OCI-M2 (cell line): ENCODE measurements around the gene PRSS50.

Experiments used
- DNase-seq: peaks from one replicate; lab custom pipeline; 2025; ENCODE audit not compliant: unreplicated experiment; lab: John Stamatoyannopoulos, UW

Gene PRSS50

DNA sequence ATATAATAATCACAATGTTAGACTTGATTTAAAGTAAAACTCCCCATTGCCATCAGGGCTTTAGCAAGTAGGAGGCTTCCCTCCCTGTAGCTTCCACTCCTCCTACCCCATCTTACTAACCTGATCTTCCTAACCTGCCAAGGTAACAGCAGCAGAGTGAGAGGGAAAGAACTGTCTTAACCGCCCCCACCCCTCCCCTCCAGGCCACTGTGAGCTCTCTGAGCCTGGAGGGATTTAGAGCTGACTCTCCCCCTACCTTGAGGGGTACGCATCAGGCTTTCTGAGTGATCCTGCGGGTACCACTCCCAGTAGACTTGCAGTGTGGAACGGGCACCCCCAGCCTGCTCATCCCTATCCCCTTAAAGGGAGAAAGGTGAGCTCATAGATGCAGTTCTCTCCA lies 11.4 kb upstream of the PRSS50 start:
- no peak for DNase-seq

DNA sequence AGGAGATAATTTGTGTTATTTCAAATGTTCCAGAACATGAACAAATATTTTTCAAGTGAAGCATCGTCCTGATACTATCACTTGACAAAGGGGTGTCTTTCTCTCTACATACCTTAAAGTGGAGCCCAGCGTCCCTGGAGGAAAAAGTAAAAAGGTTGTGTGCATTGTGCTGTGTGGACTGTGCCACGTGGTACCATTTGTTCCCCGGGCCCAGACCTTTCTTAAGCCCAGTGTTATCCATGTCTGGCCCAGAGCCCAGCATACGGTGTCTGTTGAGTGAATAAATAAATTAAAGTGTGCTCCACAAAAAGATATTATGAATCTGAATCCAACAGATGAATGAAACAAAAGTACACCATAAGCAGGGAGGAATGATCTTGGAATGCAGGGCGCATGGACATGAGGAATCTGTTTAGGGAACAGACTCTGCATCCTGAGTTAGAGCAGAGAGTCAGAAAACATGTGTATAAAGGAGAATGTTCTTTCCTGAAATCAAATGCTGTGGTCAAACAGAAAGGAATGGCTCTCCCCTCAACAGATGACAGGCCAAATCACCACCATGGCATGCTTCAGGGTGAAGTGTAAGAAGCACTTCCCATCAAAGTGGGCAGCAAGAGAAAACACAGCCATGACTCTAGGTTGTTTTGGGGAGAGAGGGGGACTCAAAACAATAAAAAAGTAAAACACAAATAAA lies 8.1 kb upstream of the PRSS50 start:
- no peak for DNase-seq

DNA sequence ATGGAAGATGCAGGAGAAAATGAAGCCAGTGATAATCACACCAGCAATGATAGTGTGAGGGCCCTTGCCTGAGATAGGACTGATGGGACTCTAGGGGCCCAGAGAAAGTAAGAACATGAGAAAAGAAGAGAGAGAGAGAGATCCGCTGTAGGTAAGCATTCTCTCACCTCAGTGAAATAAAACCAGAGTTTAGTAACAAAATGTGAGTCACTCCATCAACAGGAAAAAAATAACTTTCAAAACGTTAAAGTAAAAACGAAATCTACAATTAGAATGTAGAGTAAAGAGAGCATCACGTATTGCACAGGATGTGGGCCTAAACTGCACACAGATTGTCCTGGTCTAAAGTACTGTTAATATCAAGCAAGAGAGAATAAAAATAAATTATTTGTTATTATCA lies 6.8 kb upstream of the PRSS50 start:
- DNase-seq = no peak

DNA sequence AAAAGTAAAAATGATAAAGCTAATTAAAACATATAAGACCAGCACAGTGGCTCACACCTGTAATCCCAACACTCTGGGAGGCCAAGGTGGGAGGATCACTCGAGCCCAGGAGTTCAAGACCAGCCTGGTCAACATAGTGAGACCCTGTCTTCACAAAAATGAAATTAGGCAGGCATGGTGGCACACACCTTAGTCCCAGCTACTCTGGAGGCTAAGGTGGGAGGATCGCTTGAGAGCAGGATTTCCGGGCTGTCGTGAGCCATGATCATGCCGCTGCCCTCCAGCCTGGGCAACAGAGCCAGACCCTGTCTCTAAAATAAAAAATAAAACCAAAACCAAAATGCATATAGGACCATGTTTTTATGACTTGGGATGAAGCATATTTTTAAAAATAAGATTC lies 4.8 kb upstream of the PRSS50 start:
- no peak for DNase-seq

DNA sequence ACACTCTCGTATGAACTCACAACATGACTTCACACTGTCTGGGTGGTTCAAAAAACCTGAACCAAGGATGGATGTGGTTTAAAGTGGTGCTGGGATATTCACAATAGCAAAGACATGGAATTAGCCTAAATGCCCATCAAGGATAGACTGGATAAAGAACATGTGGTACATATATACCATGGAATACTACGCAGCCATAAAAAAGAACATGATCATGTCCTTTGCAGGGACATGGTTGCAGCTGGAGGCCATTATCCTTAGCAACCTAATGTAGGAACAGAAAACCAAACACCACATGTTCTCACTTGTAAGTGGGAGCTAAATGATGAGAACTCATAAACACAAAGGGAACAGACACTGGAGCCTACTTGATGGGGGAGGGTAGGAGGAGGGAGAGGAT lies 3.3 kb upstream of the PRSS50 start:
- no peak for DNase-seq

DNA sequence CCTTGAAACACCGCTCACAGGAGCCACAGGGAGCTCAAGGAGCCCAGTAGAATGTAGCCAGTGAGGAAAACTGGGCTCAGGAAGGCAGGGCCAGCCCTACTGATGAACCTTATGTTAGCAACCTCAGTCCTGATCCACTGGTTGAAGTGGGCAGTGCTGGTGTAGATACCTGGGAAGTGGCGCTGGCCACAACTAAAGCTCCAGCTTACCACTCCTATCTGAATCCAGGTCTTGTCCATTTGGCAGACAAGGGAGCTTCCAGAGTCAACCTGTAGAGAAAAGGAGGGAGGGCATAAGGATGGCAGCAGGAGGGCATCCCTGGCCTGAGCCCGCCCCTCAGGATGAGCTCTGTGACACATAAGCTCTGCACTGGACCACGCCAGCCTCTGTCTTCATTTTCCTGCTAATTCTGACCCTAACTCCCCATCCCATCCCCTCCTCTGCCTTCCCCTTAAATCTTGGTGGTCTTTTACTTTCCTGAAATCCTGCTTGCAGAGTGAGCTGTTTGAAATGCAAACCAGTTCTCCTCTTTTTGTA lies 2.1 kb upstream of the PRSS50 start:
- no peak for DNase-seq

DNA sequence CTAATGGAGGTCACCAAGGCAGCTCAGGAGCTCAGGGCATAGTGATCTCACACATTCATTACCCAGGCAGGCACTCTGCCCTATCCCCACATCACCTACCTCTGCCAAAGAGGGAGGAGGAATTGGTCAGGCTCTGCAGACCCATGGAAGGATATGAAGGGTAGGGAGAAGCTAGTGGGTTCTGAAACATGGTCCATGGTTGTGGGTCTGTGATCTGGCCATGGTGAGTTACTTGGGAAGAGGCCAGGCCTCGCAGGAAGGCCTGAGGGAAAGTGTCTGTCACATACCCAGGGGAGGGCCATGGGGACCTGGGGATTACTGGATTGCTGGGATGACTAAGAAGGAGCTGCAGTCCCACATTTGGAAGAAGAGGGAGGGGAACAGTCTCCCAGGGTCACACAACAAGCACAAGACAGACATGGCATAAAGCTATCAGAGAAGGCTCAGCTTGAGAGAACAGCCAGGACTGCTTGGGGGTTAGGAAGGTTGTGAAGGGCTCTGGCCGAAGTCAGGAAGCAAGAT lies 1.4 kb upstream of the PRSS50 start:
- no peak for DNase-seq

DNA sequence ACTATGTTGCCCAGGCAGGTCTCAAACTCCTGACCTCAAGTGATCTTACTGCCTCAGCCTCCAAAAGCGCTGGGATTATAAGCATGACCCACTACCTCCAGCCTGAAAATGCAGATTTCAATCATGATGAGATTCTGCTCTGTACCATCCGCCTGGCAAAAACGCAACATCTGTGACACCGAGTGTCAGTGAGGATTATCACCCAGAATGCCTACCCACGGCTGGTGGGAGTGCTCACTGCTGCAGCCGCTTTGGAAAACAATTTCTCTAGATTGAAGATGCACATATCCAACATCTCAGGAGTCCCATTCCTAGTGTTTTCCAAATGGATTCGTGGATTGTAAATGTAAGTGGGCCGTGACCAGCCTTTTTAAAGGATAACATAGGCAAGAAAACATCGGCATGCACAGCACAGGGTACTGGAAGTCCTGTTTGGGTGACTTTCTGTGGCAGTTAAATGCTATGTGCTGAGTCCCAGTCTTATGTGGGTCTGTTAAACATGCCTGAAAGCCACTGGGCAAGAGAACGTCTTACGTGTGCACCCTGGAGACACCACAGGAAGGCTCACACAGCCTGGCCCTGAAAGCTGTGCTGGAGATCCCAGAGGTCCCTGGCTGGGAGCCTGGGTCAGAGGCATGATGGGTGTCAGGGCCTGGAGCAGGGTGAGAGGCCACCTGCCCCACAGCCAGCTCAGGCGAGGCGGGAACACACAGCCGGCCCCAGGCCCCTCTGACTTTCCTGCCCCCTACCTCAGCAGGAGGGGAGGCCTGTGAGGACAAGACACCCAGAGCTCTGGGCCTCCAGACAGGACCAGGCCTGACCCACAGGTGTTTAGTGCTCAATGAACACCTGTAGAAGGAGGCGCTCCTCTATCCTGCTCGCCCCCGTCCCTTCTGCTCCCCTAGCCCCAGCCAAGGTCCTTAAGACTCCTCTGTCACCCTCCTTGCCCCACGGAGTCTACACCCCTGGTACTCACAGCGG lies 918 bp downstream of the PRSS50 start:
- DNase-seq = no peak

DNA sequence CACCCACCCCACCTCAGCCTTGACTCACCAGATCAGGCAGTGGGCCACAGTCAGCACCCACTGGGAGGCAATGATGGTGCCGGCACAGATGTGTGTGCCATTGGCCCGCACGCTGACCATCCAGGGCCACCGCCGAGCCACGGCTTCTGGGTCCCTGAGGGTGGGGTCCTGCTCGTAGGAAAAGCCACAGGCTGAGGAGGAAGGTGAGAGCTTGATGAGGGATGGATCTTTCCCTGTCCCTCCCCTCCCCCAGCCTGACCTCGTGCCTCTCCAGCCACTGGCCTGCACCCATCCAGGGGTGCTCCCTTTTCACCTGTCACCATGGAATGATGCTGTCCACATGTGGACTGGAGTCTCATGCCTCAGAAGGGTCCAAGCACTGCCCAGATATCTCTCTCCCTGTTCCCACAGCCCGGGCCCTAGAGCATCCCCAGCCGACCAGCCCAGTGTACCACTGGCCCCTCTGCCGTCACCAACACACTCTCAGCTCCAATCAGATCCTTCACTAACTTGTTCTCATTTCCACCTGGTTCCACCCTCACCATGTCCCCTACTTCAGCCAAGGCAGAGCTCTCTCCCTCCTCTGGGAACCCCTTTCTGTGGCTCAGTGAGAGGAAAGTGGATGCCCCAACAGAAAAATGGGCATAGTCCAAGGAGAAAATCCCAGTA lies 2.0 kb downstream of the PRSS50 start:
- no peak for DNase-seq

DNA sequence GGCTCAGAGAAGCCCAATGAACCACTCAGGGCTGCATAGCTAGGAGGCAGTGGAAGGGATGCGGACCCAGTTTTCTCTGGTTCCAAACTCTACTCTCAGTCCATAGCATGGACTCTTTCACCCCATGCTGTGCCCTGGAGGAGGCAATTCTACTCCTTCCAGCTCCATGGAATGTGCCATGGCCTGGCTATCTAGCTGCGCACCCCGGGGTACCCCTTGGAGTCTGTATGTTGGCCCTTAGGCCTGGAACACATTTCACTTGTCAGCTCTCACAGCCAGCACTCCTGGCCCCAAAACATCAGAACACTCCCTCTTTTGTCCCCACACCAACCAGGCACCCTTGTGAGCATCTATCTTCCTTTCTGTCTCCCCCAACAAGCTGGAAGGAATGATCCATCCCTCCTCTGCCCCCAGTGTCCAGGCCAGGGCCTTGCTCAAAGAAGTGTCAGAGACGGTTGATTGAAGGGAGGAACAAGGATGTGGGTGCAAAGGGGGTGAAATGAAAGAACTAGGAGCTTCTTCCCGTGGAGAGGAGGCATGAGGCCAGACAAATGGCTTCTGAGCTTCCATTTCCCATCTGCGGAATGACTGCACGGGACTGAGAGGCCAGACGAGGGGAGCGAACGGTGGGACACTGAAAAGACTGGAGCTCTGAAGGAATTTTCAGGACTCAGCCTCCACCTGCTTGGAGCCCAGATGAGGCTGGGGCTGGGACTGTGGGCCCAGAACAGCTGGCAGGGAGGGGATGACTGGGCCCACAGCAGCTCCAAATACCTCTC lies 2.8 kb downstream of the PRSS50 start:
- DNase-seq = no peak

DNA sequence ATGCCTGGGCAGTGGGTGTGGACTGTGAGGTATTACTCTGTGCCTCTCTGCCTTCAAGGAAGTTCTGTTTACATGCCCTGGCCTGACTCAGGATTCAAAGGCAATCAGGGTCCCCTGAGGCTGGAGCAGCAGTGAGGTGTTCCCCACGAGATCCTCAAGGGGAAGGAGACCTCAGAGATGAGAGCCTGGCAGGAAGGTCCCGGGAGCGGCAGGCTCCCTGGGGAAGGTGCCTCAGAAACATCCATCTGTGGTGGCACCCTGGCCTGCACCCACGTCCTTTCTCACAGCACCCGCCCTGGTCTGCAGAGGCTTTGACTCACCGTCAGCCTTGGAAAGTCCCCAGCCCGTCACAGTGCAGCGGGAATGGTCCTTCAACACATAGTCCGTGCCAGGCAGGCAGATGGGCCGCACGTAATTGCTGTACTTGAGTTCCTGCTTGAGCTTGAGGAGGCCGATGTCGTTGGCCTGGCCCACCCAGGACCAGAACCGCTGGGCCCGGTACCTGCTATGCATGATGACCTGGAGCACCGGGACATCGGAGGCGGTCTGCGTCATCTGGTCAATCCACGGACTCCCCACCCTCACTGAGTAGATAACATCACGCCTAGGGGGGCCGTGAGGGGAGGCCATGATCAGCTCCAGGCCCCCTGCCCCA lies 3.6 kb downstream of the PRSS50 start:
- no peak for DNase-seq

DNA sequence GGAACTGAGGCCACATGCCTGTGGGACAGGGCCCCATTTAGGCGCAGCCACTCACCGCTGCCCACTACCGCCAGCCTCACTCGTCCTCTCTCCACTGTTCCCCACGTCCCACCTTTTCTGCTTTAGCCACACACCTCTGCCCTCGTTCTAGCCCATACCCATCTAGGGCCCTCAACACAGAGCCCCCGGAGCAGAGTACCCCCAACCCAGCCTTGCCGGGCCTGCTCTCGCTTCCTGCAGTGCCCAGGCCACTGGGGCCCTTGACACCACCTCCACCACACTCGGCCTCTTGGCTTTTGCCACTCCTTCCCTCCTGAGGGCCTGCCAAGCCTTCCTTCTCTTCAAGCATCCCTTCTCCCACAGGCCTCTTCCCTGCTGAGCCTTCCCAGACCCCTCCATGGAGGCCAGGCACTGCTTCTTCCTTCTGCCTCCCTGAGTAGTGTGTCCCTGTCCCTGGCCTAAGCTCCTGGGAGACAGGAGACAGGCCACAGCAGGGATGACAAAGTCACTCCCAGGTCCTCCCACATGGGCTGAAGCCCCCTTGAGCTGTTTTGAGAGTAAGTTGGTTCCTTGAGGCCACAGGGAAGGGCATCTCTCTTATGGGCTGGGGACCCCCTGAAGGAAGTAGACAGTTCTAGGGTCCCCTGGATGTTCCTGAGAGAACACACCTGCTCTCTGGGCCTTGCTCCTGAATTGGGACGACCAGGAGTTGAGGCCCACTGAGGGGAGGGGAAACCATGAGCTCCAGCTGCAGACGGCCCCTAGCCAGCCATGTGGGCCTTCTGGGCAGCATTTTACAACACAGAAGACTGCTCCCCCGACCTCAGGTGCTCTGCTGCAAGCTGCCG lies 4.4 kb downstream of the PRSS50 start:
- no peak for DNase-seq

DNA sequence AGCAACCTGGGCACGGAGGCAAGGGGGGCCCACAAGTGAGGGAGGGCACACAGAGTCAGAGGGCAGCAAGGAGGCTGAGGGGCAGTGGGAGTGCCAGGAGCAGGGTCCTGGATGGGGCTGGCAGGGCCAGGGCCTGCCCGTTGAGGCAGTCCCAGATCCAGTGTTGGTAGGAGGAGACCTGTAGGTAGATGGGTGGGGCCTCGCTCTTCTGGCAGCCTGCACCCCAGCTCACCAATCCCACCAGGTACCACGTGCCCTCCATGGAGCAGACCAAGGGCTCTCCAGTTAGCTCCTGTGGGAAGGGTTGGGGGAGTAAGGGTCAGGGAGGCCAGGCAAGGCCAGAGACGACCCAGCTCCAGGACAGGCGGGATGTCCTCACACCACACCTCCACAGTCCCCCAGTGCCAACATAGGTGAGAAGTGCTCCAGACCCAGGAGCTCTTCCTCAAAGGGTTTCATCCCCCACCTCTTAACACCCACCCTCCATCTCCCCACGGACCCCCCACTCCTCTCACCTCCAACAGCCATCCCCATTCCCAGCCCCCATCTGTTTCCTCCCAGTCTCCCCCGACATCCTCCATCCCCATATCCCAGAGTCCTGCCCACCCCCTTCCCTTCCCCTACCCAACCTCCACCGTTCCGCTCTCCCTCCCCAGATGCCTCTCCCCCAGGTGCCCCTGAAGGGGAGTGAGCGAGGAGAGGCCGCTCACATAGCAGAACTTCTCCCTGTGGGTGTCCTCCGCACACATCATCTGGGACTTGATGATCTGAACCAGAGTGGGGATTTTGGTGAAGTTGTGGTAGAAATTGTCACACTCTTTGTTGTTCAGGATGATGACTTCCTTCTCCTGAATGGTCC lies 5.2 kb downstream of the PRSS50 start:
- DNase-seq = no peak

DNA sequence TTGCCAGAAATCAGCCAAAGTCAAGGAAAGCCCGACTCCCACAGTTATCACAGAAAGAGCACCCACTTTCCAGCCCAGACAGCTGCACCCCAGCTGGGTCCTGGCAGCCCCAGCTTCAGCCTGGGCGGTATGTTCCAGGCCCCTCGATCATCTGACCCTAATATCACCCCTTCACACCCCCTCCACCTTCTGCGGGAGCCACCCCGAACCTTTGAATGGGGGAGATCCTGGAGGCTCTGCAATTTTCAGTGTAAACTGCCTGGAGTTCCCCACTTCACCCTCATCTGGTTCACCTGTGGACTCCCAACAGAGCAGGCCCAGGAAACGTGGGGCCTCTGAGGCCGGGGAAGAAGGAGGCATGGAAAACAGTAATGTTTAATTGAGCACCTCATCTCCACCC lies 5.9 kb downstream of the PRSS50 start:
- no peak for DNase-seq

DNA sequence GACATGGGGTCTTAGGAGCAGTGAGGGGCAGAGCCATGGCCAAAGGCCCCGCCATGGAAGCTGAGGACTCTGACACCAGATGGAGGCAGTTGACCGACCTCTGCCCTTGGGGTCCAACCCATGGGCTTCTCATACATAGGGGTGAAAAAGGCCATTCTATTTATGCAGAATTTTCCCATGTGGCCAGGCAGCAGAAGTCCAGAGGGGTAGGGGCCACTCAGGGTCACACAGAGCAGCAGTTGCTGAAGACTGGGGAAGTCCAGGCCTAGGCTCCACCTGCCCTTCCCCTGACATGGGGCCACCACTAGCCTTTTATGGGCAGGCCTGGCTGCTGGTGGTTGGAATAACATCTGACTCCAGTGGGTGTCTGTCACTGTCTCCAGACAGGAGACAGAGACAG lies 6.4 kb downstream of the PRSS50 start:
- DNase-seq = no peak

DNA sequence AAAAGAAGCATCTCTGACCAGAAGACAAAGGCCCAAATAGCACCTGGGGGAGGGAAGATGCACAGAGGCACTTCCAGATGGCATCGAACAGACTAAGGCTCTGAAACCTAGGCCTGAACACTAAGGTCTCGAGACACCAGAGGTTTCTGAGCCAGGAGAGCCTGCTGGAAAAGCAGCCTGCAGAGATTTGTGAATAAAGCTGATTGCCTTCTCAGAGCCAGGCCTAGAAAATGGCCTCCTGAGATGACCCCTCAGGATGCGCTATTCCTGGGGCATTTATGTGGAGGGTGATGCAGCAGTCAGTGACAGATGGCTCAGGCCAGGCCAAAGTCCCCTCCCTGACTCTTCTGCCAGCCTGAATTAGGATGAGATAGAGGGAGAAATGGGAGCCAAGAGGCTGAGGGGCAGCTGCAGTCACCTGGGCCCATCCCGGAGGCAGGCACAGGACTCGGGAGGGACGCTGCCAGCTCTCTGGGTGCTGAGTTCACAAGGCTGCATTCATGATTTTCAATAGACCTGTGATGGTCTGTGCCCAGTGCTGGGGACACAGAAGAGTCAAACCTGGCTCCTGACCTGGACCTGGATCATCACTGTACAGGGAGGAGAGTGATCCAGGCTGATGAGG lies 6.9 kb downstream of the PRSS50 start:
- DNase-seq = no peak

DNA sequence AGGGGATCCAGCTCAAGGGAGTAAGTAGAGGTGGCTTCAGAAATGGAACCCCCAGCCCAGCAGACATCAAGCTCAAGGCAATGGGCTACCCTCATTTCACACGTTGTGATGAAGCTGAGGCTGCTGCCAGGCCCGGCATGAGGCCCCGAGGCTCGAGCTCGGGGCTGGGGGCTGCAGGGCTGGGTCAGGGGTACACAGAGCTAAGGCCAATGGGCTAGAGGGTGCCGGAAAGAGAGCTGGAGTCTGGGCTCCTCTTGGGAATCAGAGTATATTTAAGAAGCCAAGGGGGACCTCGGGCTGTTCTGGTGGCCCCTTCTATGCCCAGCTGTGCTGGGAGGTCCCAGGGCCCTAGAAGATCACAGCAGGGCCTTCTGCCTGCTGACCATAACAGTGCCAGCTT lies 7.4 kb downstream of the PRSS50 start:
- DNase-seq = no peak

DNA sequence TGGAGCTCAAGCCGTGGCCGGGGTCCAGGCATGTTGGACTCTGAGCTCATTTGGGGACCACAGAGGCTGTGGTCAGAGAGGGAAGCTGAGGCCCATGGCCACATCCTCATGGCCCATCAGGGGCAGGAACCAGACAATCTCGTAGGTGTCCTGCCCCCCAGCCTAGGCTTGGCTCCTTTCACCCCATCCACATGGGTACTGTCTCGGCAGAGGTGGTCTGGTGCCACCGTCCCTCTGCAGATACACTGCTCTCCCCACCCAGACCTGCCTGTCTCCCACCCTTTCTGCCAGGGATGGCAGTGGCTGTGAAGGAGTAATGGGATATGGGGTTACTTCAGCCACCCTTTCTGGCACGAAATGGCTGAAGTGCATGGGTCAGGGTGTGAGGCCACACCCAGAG lies 7.9 kb downstream of the PRSS50 start:
- no peak for DNase-seq
